H9 (cell line): ENCODE results near the gene RPL5. TPM values are rescaled to one million over a fixed set of nuclear protein-coding genes. Genes with fewer than 3 reads are reported as not detected.

Experiments used
- DNase-seq: peaks from one replicate; pipeline ENCODE4 v3.0.0-alpha.2; 2017
- H2AFZ ChIP-seq: one replicate; pipeline ENCODE4 v1.6.1; 2013; ENCODE audit warnings: mild to moderate bottlenecking, low read length, control low read depth, moderate library complexity
- H2AK5ac ChIP-seq: 2 replicates; pipeline ENCODE4 v1.6.1; 2013; ENCODE audit warnings: low read length, control low read depth, mixed read lengths; ENCODE audit not compliant: insufficient read length
- H2BK120ac ChIP-seq: one replicate; pipeline ENCODE4 v1.6.1; 2013; ENCODE audit warnings: low read depth, mild to moderate bottlenecking, low read length, control low read depth, inconsistent platforms; ENCODE audit not compliant: poor library complexity, severe bottlenecking
- H2BK12ac ChIP-seq: 2 replicates; pipeline ENCODE4 v1.6.1; 2013; ENCODE audit warnings: low read length, control low read depth, mixed read lengths, low read depth; ENCODE audit not compliant: insufficient read length
- H2BK15ac ChIP-seq: 2 replicates; pipeline ENCODE4 v1.6.1; 2013; ENCODE audit warnings: low read depth, low read length, control low read depth
- H2BK20ac ChIP-seq: one replicate; pipeline ENCODE4 v1.6.1; 2013; ENCODE audit warnings: low read depth, mild to moderate bottlenecking, low read length, control low read depth, inconsistent platforms; ENCODE audit not compliant: poor library complexity, severe bottlenecking
- H2BK5ac ChIP-seq: 2 replicates; pipeline ENCODE4 v1.6.1; 2013; ENCODE audit warnings: low read length, control low read depth, mixed read lengths; ENCODE audit not compliant: insufficient read length
- H3K14ac ChIP-seq: 2 replicates; pipeline ENCODE4 v1.6.1; 2013; ENCODE audit warnings: low read length, control low read depth; ENCODE audit not compliant: insufficient read depth
- H3K18ac ChIP-seq: 2 replicates; pipeline ENCODE4 v1.6.1; 2013; ENCODE audit warnings: low read depth, mild to moderate bottlenecking, mixed read lengths, low read length, control low read depth; ENCODE audit not compliant: insufficient read length
- H3K23ac ChIP-seq: 2 replicates; pipeline ENCODE4 v1.6.1; 2013; ENCODE audit warnings: low read length, control low read depth, mixed read lengths, low read depth; ENCODE audit not compliant: insufficient read length
- H3K23me2 ChIP-seq: 2 replicates; pipeline ENCODE4 v1.6.1; 2013; ENCODE audit warnings: low read depth, mild to moderate bottlenecking, mixed read lengths, low read length, control low read depth; ENCODE audit not compliant: insufficient read length, poor library complexity, severe bottlenecking
- H3K27ac ChIP-seq: 2 replicates; pipeline ENCODE4 v1.5.1; 2013; ENCODE audit warnings: low read length, control low read depth, mixed read lengths, low read depth; ENCODE audit not compliant: insufficient read length
- H3K27me3 ChIP-seq: 2 replicates; pipeline ENCODE4 v1.6.1; 2013; ENCODE audit warnings: low read length, control low read depth, inconsistent platforms; ENCODE audit not compliant: insufficient read depth
- H3K4ac ChIP-seq: 2 replicates; pipeline ENCODE4 v1.6.1; 2013; ENCODE audit warnings: low read depth, mild to moderate bottlenecking, control low read depth, inconsistent platforms, low read length, moderate library complexity
- H3K4me1 ChIP-seq: 2 replicates; pipeline ENCODE4 v1.6.1; 2013; ENCODE audit warnings: low read length, control low read depth, inconsistent platforms; ENCODE audit not compliant: insufficient read depth
- H3K4me2 ChIP-seq: 2 replicates; pipeline ENCODE4 v1.6.1; 2013; ENCODE audit warnings: low read length, control low read depth, mixed read lengths; ENCODE audit not compliant: insufficient read length, insufficient read depth
- H3K56ac ChIP-seq: 2 replicates; pipeline ENCODE4 v1.6.1; 2013; ENCODE audit warnings: low read depth, mild to moderate bottlenecking, mixed read lengths, low read length, control low read depth; ENCODE audit not compliant: insufficient read length
- H3K79me1 ChIP-seq: 2 replicates; pipeline ENCODE4 v1.6.1; 2013; ENCODE audit warnings: low read depth, mild to moderate bottlenecking, moderate library complexity, low read length, control low read depth, inconsistent platforms; ENCODE audit not compliant: insufficient read depth, poor library complexity, severe bottlenecking
- H3K79me2 ChIP-seq: 2 replicates; pipeline ENCODE4 v1.6.1; 2013; ENCODE audit warnings: low read length, control low read depth, inconsistent platforms; ENCODE audit not compliant: insufficient read depth
- H3K9ac ChIP-seq: 2 replicates; pipeline ENCODE4 v1.6.1; 2013; ENCODE audit warnings: low read length, control low read depth, mixed read lengths; ENCODE audit not compliant: insufficient read length; ENCODE audit errors: extremely low read depth
- H3K9me3 ChIP-seq: one replicate; pipeline ENCODE4 v1.6.1; 2013; ENCODE audit warnings: low read depth, low read length, inconsistent platforms; ENCODE audit not compliant: control insufficient read depth
- H3T11ph ChIP-seq: one replicate; pipeline ENCODE4 v1.6.1; 2013; ENCODE audit warnings: mild to moderate bottlenecking, low read length, control low read depth, inconsistent platforms
- H4K20me1 ChIP-seq: one replicate; pipeline ENCODE4 v1.6.1; 2013; ENCODE audit not compliant: control insufficient read depth, insufficient read length, insufficient read depth
- H4K5ac ChIP-seq: 2 replicates; pipeline ENCODE4 v1.6.1; 2013; ENCODE audit warnings: low read depth, mild to moderate bottlenecking, mixed read lengths, low read length, control low read depth; ENCODE audit not compliant: insufficient read length
- H4K8ac ChIP-seq: replicated peaks from 2 replicates; pipeline ENCODE4 v1.6.1; 2013; ENCODE audit warnings: low read length, control low read depth, mixed read lengths, low read depth; ENCODE audit not compliant: insufficient read length
- H4K91ac ChIP-seq: 2 replicates; pipeline ENCODE4 v1.6.1; 2013; ENCODE audit warnings: low read depth, mild to moderate bottlenecking, moderate library complexity, mixed read lengths, low read length, control low read depth; ENCODE audit not compliant: insufficient read length
- H3K27ac Mint-ChIP-seq, 3 experiments: 2 replicates in 2 of 3; 3 replicates in 1 of 3; pipeline ENCODE4 v1.8.0; 2020 to 2021; ENCODE audit warnings: mixed read lengths in 3 of 3, mild to moderate bottlenecking in 1 of 3, moderate library complexity in 1 of 3
- H3K27me3 Mint-ChIP-seq: 2 replicates; pipeline ENCODE4 v1.8.0; 2021; ENCODE audit warnings: low read depth, mild to moderate bottlenecking, moderate library complexity, mixed read lengths
- H3K36me3 Mint-ChIP-seq, 3 experiments: 2 replicates in 2 of 3; 3 replicates in 1 of 3; pipeline ENCODE4 v1.8.0; 2020 to 2021; ENCODE audit warnings: low read depth in 3 of 3, mixed read lengths in 3 of 3; ENCODE audit not compliant: insufficient read depth in 1 of 3
- H3K4me1 Mint-ChIP-seq, 2 experiments: 2 replicates each; pipeline ENCODE4 v1.8.0; 2020; ENCODE audit warnings: mixed read lengths in 2 of 2
- H3K4me3 Mint-ChIP-seq, 2 experiments: 2 replicates in 1 of 2; 3 replicates in 1 of 2; pipeline ENCODE4 v1.8.0; 2020 to 2021; ENCODE audit warnings: mild to moderate bottlenecking in 2 of 2, mixed read lengths in 2 of 2, moderate library complexity in 1 of 2
- H3K9me3 Mint-ChIP-seq, 2 experiments: 2 replicates in 1 of 2; 3 replicates in 1 of 2; pipeline ENCODE4 v1.8.0; 2020; ENCODE audit warnings: mild to moderate bottlenecking in 2 of 2, mixed read lengths in 2 of 2, moderate library complexity in 1 of 2
- WGBS: extraction: QIAGEN DNeasy Blood & Tissue Kit; methylation state at CpG from one replicate; pipeline ENCODE4 v1.1.7; 2013; ENCODE audit warnings: missing lambda C conversion rate, low lambda C conversion rate, mixed read lengths; ENCODE audit not compliant: insufficient read length; ENCODE audit errors: extremely low coverage; 5-methylcytosine and 5-hydroxymethylcytosine counted together
- total RNA-seq: library from RNA; stranded (reverse); gene quantifications from 2 replicates; pipeline ENCODE4 v1.2.1, GENCODE V29; 2021
- TF ChIP-seq, protein P1 (sequence below): fragments of 200-600 bp; sonication (generic); conservative IDR thresholded peaks from 3 replicates; pipeline ENCODE4 v1.8.0; 2021; ENCODE audit warnings: antibody characterized with exemption, mild to moderate bottlenecking

RPL5 gene
- total RNA-seq, 1 experiment from 2014 or later: 1,608 TPM

DNA sequence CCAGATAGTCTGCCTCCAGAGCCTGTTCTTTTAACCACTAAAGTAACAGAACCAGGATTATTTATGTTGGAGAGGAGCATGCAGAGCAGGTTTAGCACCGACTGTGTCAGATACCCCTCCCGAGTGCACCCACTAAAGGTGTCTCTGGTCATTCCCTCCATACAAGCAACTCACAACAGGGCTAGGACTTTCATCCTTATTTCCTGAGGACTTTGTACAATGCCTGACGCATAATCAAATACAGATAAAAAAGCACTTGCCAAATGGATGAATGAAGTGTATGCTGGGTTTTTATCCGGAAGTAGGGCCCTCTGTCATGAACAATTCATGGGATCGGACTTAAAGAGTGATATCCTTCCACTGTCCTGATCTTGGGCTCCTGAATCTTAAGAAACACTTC is 26.0 kb downstream of the RPL5 start:
- Histone ChIP-seq H3T11ph (no peak overlapping the region), H3K14ac (no peak overlapping the region), H2BK20ac (no peak overlapping the region), H3K27ac (no peak overlapping the region), H4K20me1 (no peaks in the 10 kb centered on the region), H4K8ac (no peak overlapping the region), H2AK5ac (no peak overlapping the region), H4K91ac (no peak overlapping the region), H3K79me1 (no peaks in the 10 kb centered on the region), H3K4ac (no peak overlapping the region), H3K56ac (no peak overlapping the region), H4K5ac (no peak overlapping the region), H2BK12ac (no peak overlapping the region), H3K79me2 (no peaks in the 10 kb centered on the region), H2AFZ (no peak overlapping the region), H3K9ac (no peak overlapping the region), H3K4me1 (no peaks in the 10 kb centered on the region), H2BK120ac (no peak overlapping the region), H3K23me2 (no peaks in the 10 kb centered on the region), H3K27me3 (no peaks in the 10 kb centered on the region), H2BK15ac (no peak overlapping the region), H3K9me3 (no peaks in the 10 kb centered on the region), H2BK5ac (no peak overlapping the region), H3K18ac (no peak overlapping the region), H3K23ac (no peak overlapping the region), H3K4me2 (no peak overlapping the region)
- DNase-seq: no peak
- H3K27ac Mint-ChIP-seq: no peak overlapping the region
- TF ChIP-seq, protein P1, sequence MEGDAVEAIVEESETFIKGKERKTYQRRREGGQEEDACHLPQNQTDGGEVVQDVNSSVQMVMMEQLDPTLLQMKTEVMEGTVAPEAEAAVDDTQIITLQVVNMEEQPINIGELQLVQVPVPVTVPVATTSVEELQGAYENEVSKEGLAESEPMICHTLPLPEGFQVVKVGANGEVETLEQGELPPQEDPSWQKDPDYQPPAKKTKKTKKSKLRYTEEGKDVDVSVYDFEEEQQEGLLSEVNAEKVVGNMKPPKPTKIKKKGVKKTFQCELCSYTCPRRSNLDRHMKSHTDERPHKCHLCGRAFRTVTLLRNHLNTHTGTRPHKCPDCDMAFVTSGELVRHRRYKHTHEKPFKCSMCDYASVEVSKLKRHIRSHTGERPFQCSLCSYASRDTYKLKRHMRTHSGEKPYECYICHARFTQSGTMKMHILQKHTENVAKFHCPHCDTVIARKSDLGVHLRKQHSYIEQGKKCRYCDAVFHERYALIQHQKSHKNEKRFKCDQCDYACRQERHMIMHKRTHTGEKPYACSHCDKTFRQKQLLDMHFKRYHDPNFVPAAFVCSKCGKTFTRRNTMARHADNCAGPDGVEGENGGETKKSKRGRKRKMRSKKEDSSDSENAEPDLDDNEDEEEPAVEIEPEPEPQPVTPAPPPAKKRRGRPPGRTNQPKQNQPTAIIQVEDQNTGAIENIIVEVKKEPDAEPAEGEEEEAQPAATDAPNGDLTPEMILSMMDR: no peak
- H3K27me3 Mint-ChIP-seq: no peaks in the 10 kb centered on the region
- H3K4me1 Mint-ChIP-seq: peaks cover 2 to 4% of the 10 kb centered on the region in 2 experiments; a peak in 2 of 4 replicates
- no CpG with 5 or more reads among the region's 5 CpGs for WGBS
- no peaks in the 10 kb centered on the region; a peak in 1 of 5 replicates for H3K9me3 Mint-ChIP-seq
- no peak overlapping the region for H3K4me3 Mint-ChIP-seq
- no peaks in the 10 kb centered on the region; a peak in 2 of 7 replicates for H3K36me3 Mint-ChIP-seq
